K562 (cell line): ENCODE measurements around the gene OXTR. TPM values are rescaled to one million over a fixed set of nuclear protein-coding genes. Genes with fewer than 3 reads are reported as not detected.
A peak's percentile ranks its signal among the peaks of the same experiment; 100 is the strongest.

Source experiments
- ATAC-seq: fragments of 200-7000 bp; cut with Tn5 transposase; 3 replicates; pipeline ENCODE4 v1.9.1; 2020; ENCODE audit warnings: moderate library complexity
- BruUV-seq: library from RNA; stranded (reverse); fragments of 400-500 nt; replicated peaks from 2 replicates; lab custom pipeline; 2021; lab: Mats Ljungman, UMichigan
- CTCF ChIA-PET: fragments of 300-600 bp; formaldehyde crosslinking; extraction: SDS; loops from one replicate; lab custom pipeline; 2021; ENCODE audit warnings: low intra/inter-chr PET ratio; lab: Yijun Ruan, JAX
- POLR2A ChIA-PET: fragments of 300-600, 350-650 bp; sonication (Branson Sonifier 250); formaldehyde crosslinking; extraction: SDS; loops from one replicate; lab custom pipeline; 2021; ENCODE audit warnings: antibody characterized with exemption, inconsistent platforms; lab: Yijun Ruan, JAX
- DNase-seq, 4 experiments: peaks; one replicate each; pipeline versions ENCODE4 v3.0.0 to v3.0.0-alpha.2; 2011 to 2018; ENCODE audit warnings: low spot score in 3 of 4, mixed read lengths in 3 of 4; ENCODE audit errors: extremely low read depth in 1 of 4
- FAIRE-seq: peaks from 2 replicates; lab custom pipeline; 2011; peaks lifted over from hg19 to GRCh38; lab: Jason Lieb, UNC
- H2AFZ ChIP-seq: 2 replicates; pipeline ENCODE4 v1.6.0; 2011; ENCODE audit warnings: low read depth, low read length, control low read depth, inconsistent platforms
- H3K27ac ChIP-seq: fragments of 200-600 bp; 3 replicates; pipeline ENCODE4 v1.8.0; 2011; ENCODE audit warnings: low read depth, mild to moderate bottlenecking, control low read depth, inconsistent platforms, low read length, moderate library complexity, mixed read lengths; ENCODE audit errors: extremely low read depth
- H3K27me3 ChIP-seq, 2 experiments: fragments of 300-600 bp in 1 of 2; 2 replicates in 1 of 2; 3 replicates in 1 of 2; pipeline versions ENCODE4 v1.6.0 to v1.8.0; 2011; ENCODE audit warnings: inconsistent platforms in 2 of 2, low read length in 2 of 2, mild to moderate bottlenecking in 1 of 2, mixed read lengths in 1 of 2, moderate library complexity in 1 of 2; ENCODE audit not compliant: control insufficient read depth in 2 of 2, insufficient read depth in 2 of 2
- H3K36me3 ChIP-seq: fragments of 300-600 bp; 3 replicates; pipeline ENCODE4 v1.8.0; 2011; ENCODE audit warnings: mild to moderate bottlenecking, low read length, inconsistent platforms; ENCODE audit not compliant: control insufficient read depth, insufficient read depth
- H3K4me1 ChIP-seq, 2 experiments: fragments of 200-600 bp in 1 of 2; replicated peaks in 1 of 2; 2 replicates in 1 of 2; 3 replicates in 1 of 2; pipeline versions ENCODE4 v1.5.1 to v1.8.0; 2011; ENCODE audit warnings: inconsistent platforms in 2 of 2, low read length in 2 of 2, mild to moderate bottlenecking in 1 of 2, mixed read lengths in 1 of 2, moderate library complexity in 1 of 2; ENCODE audit not compliant: control insufficient read depth in 2 of 2, insufficient read depth in 2 of 2
- H3K4me2 ChIP-seq: 2 replicates; pipeline ENCODE4 v1.6.1; 2011; ENCODE audit warnings: low read length, control low read depth, inconsistent platforms, mixed read lengths; ENCODE audit not compliant: insufficient read depth
- H3K4me3 ChIP-seq: fragments of 200-600 bp; sonication (generic), shearing (Covaris generic); 2 replicates; pipeline ENCODE4 v1.5.1; 2016; ENCODE audit warnings: control low read depth, inconsistent platforms
- H3K79me2 ChIP-seq: fragments of 200-600 bp; 3 replicates; pipeline ENCODE4 v1.8.0; 2011; ENCODE audit warnings: low read length, inconsistent platforms; ENCODE audit not compliant: control insufficient read depth, insufficient read depth
- H3K9ac ChIP-seq, 2 experiments: 2 replicates each; pipeline versions ENCODE4 v1.6.0 to v1.6.1; 2011; ENCODE audit warnings: low read depth in 2 of 2, low read length in 2 of 2, control low read depth in 1 of 2, inconsistent platforms in 1 of 2, mild to moderate bottlenecking in 1 of 2, mixed read lengths in 1 of 2; ENCODE audit not compliant: insufficient read depth in 1 of 2
- H3K9me1 ChIP-seq: one replicate; pipeline ENCODE4 v1.6.0; 2011; ENCODE audit warnings: inconsistent platforms, mild to moderate bottlenecking, low read length, moderate library complexity; ENCODE audit not compliant: control insufficient read depth, insufficient read depth
- H3K9me3 ChIP-seq: replicated peaks from 2 replicates; pipeline ENCODE4 v1.5.1; 2011; ENCODE audit warnings: low read depth, low read length, inconsistent platforms; ENCODE audit not compliant: control insufficient read depth, insufficient read depth
- H4K20me1 ChIP-seq: replicated peaks from 2 replicates; pipeline ENCODE4 v1.6.1; 2011; ENCODE audit warnings: low read length, inconsistent platforms, mixed read lengths; ENCODE audit not compliant: control insufficient read depth, insufficient read depth
- ARID3B ChIP-seq: fragments of 250-450 bp; sonication (Bioruptor Pico); IDR thresholded peaks from 2 replicates; pipeline ENCODE4 v1.4.0; 2020; ENCODE audit warnings: borderline replicate concordance
- CHCHD3 ChIP-seq: fragments of 250-450 bp; sonication (Bioruptor Pico); IDR thresholded peaks from 2 replicates; pipeline ENCODE4 v2.1.2; 2022; ENCODE audit warnings: mild to moderate bottlenecking
- ETV6 ChIP-seq, 3 experiments: fragments of 150-350 bp in 1 of 3; sonication (generic) in 1 of 3; formaldehyde crosslinking in 1 of 3; IDR thresholded peaks; 2 replicates each; pipeline versions ENCODE4 v1.6.1 to v1.8.0; 2014 to 2022; ENCODE audit warnings: borderline replicate concordance in 2 of 3, low read depth in 2 of 3, antibody characterized with exemption in 1 of 3, low read length in 1 of 3, mild to moderate bottlenecking in 1 of 3, missing genetic modification reagents in 1 of 3
- HDGF ChIP-seq: fragments of 450-650 bp; IDR thresholded peaks from 2 replicates; pipeline ENCODE4 v1.6.1; 2016
- WGBS: fragments of 100-300 bp; shearing (Covaris generic); methylation state at CpG from one replicate; pipeline ENCODE4 v1.1.6; 2016; ENCODE audit warnings: low coverage, mixed read lengths; ENCODE audit not compliant: insufficient coverage; ENCODE audit errors: missing lambda C conversion rate; 5-methylcytosine and 5-hydroxymethylcytosine counted together
- in situ Hi-C: fragments of 300-500 bp; cut with MboI; formaldehyde crosslinking; loops from 4 replicates; pipeline ENCODE4 v1.15.0; 2018; ENCODE audit warnings: inconsistent platforms, mixed read lengths
- intact Hi-C: fragments of 100-400 bp; cut with micrococcal nuclease; formaldehyde crosslinking; loops from 2 replicates; pipeline ENCODE4 v1.14.2; 2022
- polyA plus RNA-seq, 8 experiments: library from polyadenylated mRNA; depleted of rRNA in 4 of 8; stranded (reverse) in 5 of 8; unstranded in 3 of 8; fragments of >200 nt; fragmentation: Nextera tagmentation in 2 of 8; fragmentation: Illumina TruSeq in 1 of 8; extraction: Ambion mirVana in 2 of 8; extraction: Trizol in 1 of 8; gene quantifications; 2 replicates each; pipeline versions ENCODE4 v1.2.1 to v1.2.3, GENCODE V29; 2011 to 2014; ENCODE audit warnings: inconsistent platforms in 1 of 8, missing spikeins in 1 of 8
- total RNA-seq, 7 experiments: library from RNA; depleted of rRNA in 6 of 7; stranded (reverse); fragments of >200 nt in 6 of 7; fragmentation: Illumina TruSeq in 2 of 7; extraction: Trizol in 2 of 7; gene quantifications; 2 replicates each; pipeline versions ENCODE4 v1.2.1 to v1.2.3, GENCODE V29; 2011 to 2021; ENCODE audit warnings: low replicate concordance in 1 of 7
- TF ChIP-seq, protein P1 (sequence below): sonication (generic); formaldehyde crosslinking; IDR thresholded peaks from 2 replicates; pipeline ENCODE4 v1.8.0; 2023; ENCODE audit warnings: mild to moderate bottlenecking, missing genetic modification reagents

OXTR gene
- total and polyA plus RNA-seq, 9 of the 15 experiments (the other 6 are each of a cell fraction or from before 2014, with no cell fraction given), result 0.14 to 1.3 (median 0.80) TPM

DNA sequence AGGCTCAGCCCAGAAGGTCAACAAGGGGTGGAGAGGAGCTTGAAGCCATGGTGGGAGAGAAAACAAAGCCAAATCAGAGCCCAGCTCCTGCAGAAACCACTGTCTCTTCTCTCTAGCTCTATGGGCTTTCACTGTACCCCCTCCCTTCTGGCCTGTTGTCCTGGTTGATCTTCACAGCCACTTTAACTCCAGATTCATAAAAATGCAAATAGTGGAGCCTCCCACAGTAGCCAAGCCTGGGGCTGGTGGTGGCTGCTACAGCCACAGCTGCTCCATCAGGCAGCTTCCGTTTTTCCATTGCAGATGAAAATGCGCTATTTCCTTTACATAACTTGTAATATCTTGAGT lies 56.5 kb downstream of the OXTR start:
- ChIA-PET POLR2A (interaction anchor here (0.6 kb wide), 1 partner anchor 10 kb away, joined by 3 read pairs; no protein-coding TSS in a partner anchor), CTCF (no interaction called here)
- H3K79me2 ChIP-seq, result no peaks in the 10 kb centered on the region
- no TSS peak for BruUV-seq
- peaks cover 6 to 67% of the 10 kb centered on the region in 2 experiments; a peak in 4 of 5 replicates for H3K27me3 ChIP-seq
- intact Hi-C loops, result no loop called here
- no peak overlapping the region for H3K27ac ChIP-seq
- H3K9ac ChIP-seq, result peak overlapping the region in 1 of 2 experiments; percentile 17; a peak in 1 of 4 replicates
- H3K4me2 ChIP-seq, result no peak overlapping the region
- H3K4me3 ChIP-seq, result no peak overlapping the region
- no peaks in the 10 kb centered on the region for H3K9me3 ChIP-seq
- no peaks in the 10 kb centered on the region for H3K4me1 ChIP-seq
- no peak overlapping the region for H2AFZ ChIP-seq
- 0% methylated on average over 2 of the region's 2 CpGs for WGBS
- H3K9me1 ChIP-seq, result no peaks in the 10 kb centered on the region
- in situ Hi-C loops, result no loop called here
- no peaks in the 10 kb centered on the region for H4K20me1 ChIP-seq
- DNase-seq (peak in 1 of 4 experiments; percentile 3), FAIRE-seq (no peak), ATAC-seq (no peak)
- H3K36me3 ChIP-seq, result no peaks in the 10 kb centered on the region
- TF ChIP-seq, protein P1, sequence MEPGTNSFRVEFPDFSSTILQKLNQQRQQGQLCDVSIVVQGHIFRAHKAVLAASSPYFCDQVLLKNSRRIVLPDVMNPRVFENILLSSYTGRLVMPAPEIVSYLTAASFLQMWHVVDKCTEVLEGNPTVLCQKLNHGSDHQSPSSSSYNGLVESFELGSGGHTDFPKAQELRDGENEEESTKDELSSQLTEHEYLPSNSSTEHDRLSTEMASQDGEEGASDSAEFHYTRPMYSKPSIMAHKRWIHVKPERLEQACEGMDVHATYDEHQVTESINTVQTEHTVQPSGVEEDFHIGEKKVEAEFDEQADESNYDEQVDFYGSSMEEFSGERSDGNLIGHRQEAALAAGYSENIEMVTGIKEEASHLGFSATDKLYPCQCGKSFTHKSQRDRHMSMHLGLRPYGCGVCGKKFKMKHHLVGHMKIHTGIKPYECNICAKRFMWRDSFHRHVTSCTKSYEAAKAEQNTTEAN (CRISPR knock-in tag), result no peak
- TF ChIP-seq ETV6 (IDR thresholded peaks at IDR 0.05; ENCODE audit: borderline replicate concordance in 1 of 2, low read depth in 2 of 2, low read length in 1 of 2) (no peak), ETV6 (CRISPR knock-in tag; IDR thresholded peaks at IDR 0.05; ENCODE audit: borderline replicate concordance) (no peak), HDGF (no peak), CHCHD3 (CRISPR knock-in tag) (no peak), ARID3B (CRISPR knock-in tag) (no peak)
